Panc1 (cell line): Measurements from ENCODE around the gene CALHM3. TPM values are rescaled to one million over a fixed set of nuclear protein-coding genes. Genes with fewer than 3 reads are reported as not detected.

Source experiments
- ATAC-seq: fragments of 200-7000 bp; cut with Tn5 transposase; 2 replicates; pipeline ENCODE4 v1.9.1; 2020; ENCODE audit warnings: mild to moderate bottlenecking, moderate library complexity
- BruUV-seq: library from RNA; stranded (reverse); fragments of 400-500 nt; replicated peaks from 2 replicates; lab custom pipeline; 2021; lab: Mats Ljungman, UMichigan
- CTCF ChIA-PET: fragments of 300-600 bp; sonication (Branson Sonifier 250); formaldehyde crosslinking; loops from one replicate; lab custom pipeline; 2022; ENCODE audit warnings: antibody characterized with exemption; lab: Charles Lee
- POLR2A ChIA-PET: fragments of 300-600 bp; sonication (Branson Sonifier 250); formaldehyde crosslinking; loops from one replicate; lab custom pipeline; 2022; ENCODE audit warnings: antibody characterized with exemption; lab: Charles Lee
- DNase-seq: peaks from one replicate; pipeline ENCODE4 v3.0.0-alpha.2; 2010; ENCODE audit warnings: low read depth, low spot score
- H3K27ac ChIP-seq: 2 replicates; pipeline ENCODE4 v1.5.1; 2011; ENCODE audit warnings: mild to moderate bottlenecking, low read length, inconsistent platforms
- H3K27me3 ChIP-seq: fragments of 200-500 bp; sonication (Bioruptor generic); 2 replicates; pipeline ENCODE4 v1.6.0; 2014; ENCODE audit warnings: low read length, inconsistent platforms; ENCODE audit not compliant: control insufficient read depth, insufficient read depth
- H3K36me3 ChIP-seq: fragments of 200-500 bp; sonication (Bioruptor generic); 2 replicates; pipeline ENCODE4 v1.5.1; 2014; ENCODE audit warnings: inconsistent platforms, mild to moderate bottlenecking, low read length, moderate library complexity; ENCODE audit not compliant: control insufficient read depth, insufficient read depth
- H3K4me1 ChIP-seq: 2 replicates; pipeline ENCODE4 v1.5.1; 2011; ENCODE audit warnings: inconsistent platforms, mild to moderate bottlenecking, low read length, moderate library complexity; ENCODE audit not compliant: control insufficient read depth, insufficient read depth
- H3K4me3 ChIP-seq, 2 experiments: 2 replicates each; pipeline ENCODE4 v1.5.1; 2011 to 2012; ENCODE audit warnings: low read depth in 2 of 2, low read length in 2 of 2, mild to moderate bottlenecking in 2 of 2, inconsistent platforms in 1 of 2, moderate library complexity in 1 of 2
- H3K9me3 ChIP-seq: fragments of 200-500 bp; sonication (Bioruptor generic); 2 replicates; pipeline ENCODE4 v1.5.1; 2014; ENCODE audit warnings: low read depth, mild to moderate bottlenecking, inconsistent platforms, low read length, moderate library complexity; ENCODE audit not compliant: control insufficient read depth, insufficient read depth
- CTCF ChIP-seq: fragments of 450-650 bp; IDR thresholded peaks from 2 replicates; pipeline ENCODE4 v1.5.1; 2017; ENCODE audit warnings: mild to moderate bottlenecking
- POLR2AphosphoS5 ChIP-seq: IDR thresholded peaks from 2 replicates; pipeline ENCODE4 v1.6.1; 2012; ENCODE audit warnings: mild to moderate bottlenecking, low read depth, low read length, moderate library complexity
- REST ChIP-seq, 2 experiments: IDR thresholded peaks; 2 replicates each; pipeline ENCODE4 v1.6.1; 2011 to 2012; ENCODE audit warnings: low read depth in 2 of 2, control low read depth in 1 of 2, low read length in 1 of 2, mild to moderate bottlenecking in 1 of 2, moderate library complexity in 1 of 2; ENCODE audit not compliant: insufficient read depth in 1 of 2
- SIN3A ChIP-seq: IDR thresholded peaks from 2 replicates; pipeline ENCODE4 v1.6.1; 2012; ENCODE audit warnings: low read depth, mild to moderate bottlenecking, low read length, moderate library complexity, borderline replicate concordance; ENCODE audit not compliant: insufficient read depth
- TCF7L2 ChIP-seq: IDR thresholded peaks from 2 replicates; pipeline ENCODE4 v1.6.1; 2011; ENCODE audit warnings: mild to moderate bottlenecking, low read depth, low read length, inconsistent platforms
- in situ Hi-C: cut with HindIII; loops from 2 replicates; pipeline ENCODE4 v1.10.0; 2016; ENCODE audit warnings: low sequenced_read_pairs, low pct_unique_long_range_greater_than_20kb
- intact Hi-C: fragments of 100-400 bp; cut with micrococcal nuclease; formaldehyde crosslinking; loops from one replicate; pipeline ENCODE4 v1.10.0; 2022; ENCODE audit not compliant: unreplicated experiment
- total RNA-seq: library from RNA; stranded (reverse); gene quantifications from one replicate; pipeline ENCODE4 v1.2.1, GENCODE V29; 2021; ENCODE audit not compliant: unreplicated experiment

Gene CALHM3
- total RNA-seq, 1 experiment from 2014 or later, result not detected

GRCh38 chr10:103427866-103428265, 51.2 kb downstream of the CALHM3 start:
- in situ Hi-C loops, result no loop called here
- TF ChIP-seq TCF7L2, result no peak
- TF ChIP-seq SIN3A, result no peak
- no peak for TF ChIP-seq REST (IDR thresholded peaks at IDR 0.05; ENCODE audit: insufficient read depth in 1 of 2, low read depth in 2 of 2, low read length in 1 of 2)
- no peak for TF ChIP-seq CTCF
- TF ChIP-seq POLR2AphosphoS5, result no peak
- intact Hi-C loops, result no loop called here
- BruUV-seq, result no TSS peak
- Histone ChIP-seq H3K27me3 (no peaks in the 10 kb centered on the region), H3K4me1 (no peaks in the 10 kb centered on the region), H3K27ac (no peak overlapping the region), H3K36me3 (peaks cover 62% of the 10 kb centered on the region), H3K4me3 (no peak overlapping the region), H3K9me3 (no peaks in the 10 kb centered on the region)
- POLR2A ChIA-PET, result no interaction called here
- CTCF ChIA-PET, result no interaction called here
- no peak for ATAC-seq
- no peak for DNase-seq

DNA sequence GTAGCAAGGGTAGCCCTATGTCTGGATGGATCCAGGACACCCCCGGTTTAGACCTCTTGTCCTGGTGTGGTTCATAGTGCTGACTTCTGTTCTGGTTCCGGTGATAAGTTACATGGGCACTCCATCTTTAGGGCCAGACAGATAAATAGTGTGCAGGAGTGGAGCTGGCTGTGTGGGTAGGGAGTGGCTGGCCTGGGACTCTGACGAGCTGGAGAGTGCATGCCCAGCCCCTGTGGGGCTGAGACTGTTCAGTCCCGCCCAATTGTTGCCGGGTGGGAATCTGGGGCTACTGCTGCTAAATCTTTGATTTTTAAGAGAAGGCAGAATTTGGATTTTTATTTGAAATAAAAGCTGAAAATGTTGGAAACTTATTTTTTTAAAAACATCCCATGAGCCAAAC, 55.3 kb downstream of the CALHM3 start:
- POLR2A ChIA-PET, result no interaction called here
- CTCF ChIA-PET, result no interaction called here
- ATAC-seq, result no peak

More for the DNA sequence above, 55.3 kb downstream of the CALHM3 start:
- Histone ChIP-seq H3K36me3 (peaks cover 66% of the 10 kb centered on the region), H3K27me3 (no peaks in the 10 kb centered on the region), H3K4me3 (no peak overlapping the region), H3K9me3 (no peaks in the 10 kb centered on the region), H3K4me1 (no peaks in the 10 kb centered on the region), H3K27ac (no peak overlapping the region)
- in situ Hi-C loops, result no loop called here
- no TSS peak for BruUV-seq
- TF ChIP-seq SIN3A (no peak), CTCF (no peak), REST (IDR thresholded peaks at IDR 0.05; ENCODE audit: insufficient read depth in 1 of 2, low read depth in 2 of 2, low read length in 1 of 2) (no peak), POLR2AphosphoS5 (no peak), TCF7L2 (no peak)
- DNase-seq, result no peak
- intact Hi-C loops, result no loop called here

Other genes with a start within 250 kb of the CALHM3 start
- 0.10 TPM for gene RPEL1, start 233.4 kb downstream of the CALHM3 start, total RNA-seq
- 0.08 TPM for gene INA, start 202.1 kb downstream of the CALHM3 start, total RNA-seq
- gene PCGF6, start 128.1 kb downstream of the CALHM3 start, total RNA-seq, result 18.0 TPM
- gene TAF5, start 111.3 kb downstream of the CALHM3 start, total RNA-seq, result 6.0 TPM
- 694 TPM for gene ATP5MK, start 82.8 kb downstream of the CALHM3 start, total RNA-seq
- 92.8 TPM for gene PDCD11, start 82.6 kb downstream of the CALHM3 start, total RNA-seq
- gene CALHM2, start 26.9 kb downstream of the CALHM3 start, total RNA-seq, result 5.9 TPM
- gene CALHM1, start 20.3 kb downstream of the CALHM3 start, total RNA-seq, result not detected
- gene NEURL1, start 14.5 kb upstream of the CALHM3 start, total RNA-seq, result 0.10 TPM